Measurements from ENCODE around the gene GALK1. TPM values are rescaled to one million over a fixed set of nuclear protein-coding genes. Genes with fewer than 3 reads are reported as not detected.

GALK1 gene
- total and polyA plus RNA-seq, 2 of the 13 experiments (the other 11 are each of a cell fraction or from before 2014, with no cell fraction given) = 59.9 to 93.6 TPM

- TF ChIP-seq YY1 (IDR thresholded peaks at IDR 0.05; ENCODE audit: insufficient read depth, insufficient replicate concordance, low read depth, low read length) (peak; percentile 62), TARDBP (CRISPR knock-in tag; IDR thresholded peaks at IDR 0.05) (0 out of 2 replicates have a peak, but pooled peaks have one; percentile 0), ZNF441 (CRISPR knock-in tag; IDR thresholded peaks at IDR 0.05; ENCODE audit: borderline replicate concordance) (peak; percentile 90), ONECUT2 (CRISPR knock-in tag; IDR thresholded peaks at IDR 0.05) (no peak), ISL2 (CRISPR knock-in tag; IDR thresholded peaks at IDR 0.05) (peak; percentile 46; the same call in 1 of the 2 replicates), FOXA3 (CRISPR knock-in tag; IDR thresholded peaks at IDR 0.05) (no peak; the same call in 1 of the 2 replicates), ZNF891 (CRISPR knock-in tag; IDR thresholded peaks at IDR 0.05) (peak; percentile 82; the same call in 1 of the 2 replicates), MAFK (conservative IDR thresholded peaks at IDR 0.05 in 1 of 2, IDR thresholded peaks at IDR 0.05 in 1 of 2; ENCODE audit: low read length in 2 of 2) (peak in 1 of 2 experiments; percentile 47; a peak in 1 of 4 replicates), E2F1 (CRISPR knock-in tag; IDR thresholded peaks at IDR 0.05) (0 out of 2 replicates have a peak, but pooled peaks have one; percentile 64), SMARCE1 (IDR thresholded peaks at IDR 0.05; ENCODE audit: borderline replicate concordance) (no peak), ZNF431 (CRISPR knock-in tag; IDR thresholded peaks at IDR 0.05; ENCODE audit: borderline replicate concordance, low read depth) (peak; percentile 86; the same call in 1 of the 2 replicates), HNF4G (IDR thresholded peaks at IDR 0.05; ENCODE audit: borderline replicate concordance, low read depth, low read length) (0 out of 2 replicates have a peak, but pooled peaks have one; percentile 22), HNF4G (CRISPR knock-in tag; IDR thresholded peaks at IDR 0.05; ENCODE audit: borderline replicate concordance, low read depth) (0 out of 2 replicates have a peak, but pooled peaks have one; percentile 5), HNRNPL (IDR thresholded peaks at IDR 0.05; ENCODE audit: low read depth, low read length) (no peak), GFI1 (CRISPR knock-in tag; IDR thresholded peaks at IDR 0.05; ENCODE audit: borderline replicate concordance) (peak; percentile 68; the same call in 1 of the 2 replicates), TRAFD1 (CRISPR knock-in tag; IDR thresholded peaks at IDR 0.05; ENCODE audit: borderline replicate concordance) (peak; percentile 55; the same call in 1 of the 2 replicates), ZNF678 (CRISPR knock-in tag; IDR thresholded peaks at IDR 0.05) (peak; percentile 43; the same call in 1 of the 2 replicates), NR2F1 (CRISPR knock-in tag; IDR thresholded peaks at IDR 0.05) (no peak), BATF2 (CRISPR knock-in tag; IDR thresholded peaks at IDR 0.05) (no peak), ZNF432 (CRISPR knock-in tag; IDR thresholded peaks at IDR 0.05; ENCODE audit: borderline replicate concordance) (no peak; the same call in 1 of the 2 replicates), SOX6 (IDR thresholded peaks at IDR 0.05) (no peak), SOX6 (CRISPR knock-in tag; IDR thresholded peaks at IDR 0.05) (0 out of 2 replicates have a peak, but pooled peaks have one; percentile 23), KLF9 (CRISPR knock-in tag; IDR thresholded peaks at IDR 0.05; ENCODE audit: low read depth) (0 out of 2 replicates have a peak, but pooled peaks have one; percentile 87), SNAPC2 (CRISPR knock-in tag; IDR thresholded peaks at IDR 0.05) (no peak; the same call in 1 of the 2 replicates), KLF13 (CRISPR knock-in tag; IDR thresholded peaks at IDR 0.05) (peak; percentile 93)
Measured at GRCh38 chr17:75785016-75785890, 20.3 kb upstream of the GALK1 start (continued).

All from HepG2 (cell line).